ENCODE results near the gene MX2.

Gene MX2

DNA sequence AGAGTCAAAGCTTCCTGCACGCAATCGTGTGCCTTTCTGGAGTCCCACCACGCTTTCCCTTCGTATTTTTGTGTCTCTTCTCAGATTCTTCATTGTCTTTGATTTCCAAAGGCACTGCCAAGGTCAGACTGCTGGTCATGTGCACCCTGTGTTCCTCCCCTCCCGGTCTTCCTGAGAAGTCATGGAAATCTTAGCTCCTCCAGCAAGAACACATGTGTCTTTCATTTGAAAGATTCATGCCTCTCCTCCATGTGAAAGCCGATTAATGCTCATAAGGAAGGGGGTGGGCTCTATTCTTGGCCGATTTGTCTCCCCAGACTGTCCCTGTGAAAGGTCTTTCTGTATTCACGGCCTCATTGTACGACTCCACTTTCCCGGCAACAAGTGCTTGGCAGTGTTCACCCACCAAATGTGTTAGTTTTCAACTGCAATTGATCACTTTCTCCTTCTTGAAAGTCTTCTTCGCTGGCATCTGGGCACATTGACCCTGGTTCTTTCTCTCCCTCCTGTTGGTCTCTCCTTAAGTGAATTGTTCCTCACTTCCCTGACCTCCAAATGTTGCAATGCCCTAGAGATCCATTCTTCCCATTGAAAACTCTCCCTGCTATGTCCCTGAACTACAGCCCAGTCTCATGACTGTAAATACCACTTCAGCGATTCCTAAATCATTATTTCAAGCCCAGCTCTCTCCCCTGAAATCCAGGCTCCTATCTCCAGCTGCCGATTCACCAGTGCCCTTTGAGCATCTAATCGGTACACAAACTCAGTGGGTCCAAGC is 25.4 kb downstream of the MX2 start:
- TF ChIP-seq, protein P1, sequence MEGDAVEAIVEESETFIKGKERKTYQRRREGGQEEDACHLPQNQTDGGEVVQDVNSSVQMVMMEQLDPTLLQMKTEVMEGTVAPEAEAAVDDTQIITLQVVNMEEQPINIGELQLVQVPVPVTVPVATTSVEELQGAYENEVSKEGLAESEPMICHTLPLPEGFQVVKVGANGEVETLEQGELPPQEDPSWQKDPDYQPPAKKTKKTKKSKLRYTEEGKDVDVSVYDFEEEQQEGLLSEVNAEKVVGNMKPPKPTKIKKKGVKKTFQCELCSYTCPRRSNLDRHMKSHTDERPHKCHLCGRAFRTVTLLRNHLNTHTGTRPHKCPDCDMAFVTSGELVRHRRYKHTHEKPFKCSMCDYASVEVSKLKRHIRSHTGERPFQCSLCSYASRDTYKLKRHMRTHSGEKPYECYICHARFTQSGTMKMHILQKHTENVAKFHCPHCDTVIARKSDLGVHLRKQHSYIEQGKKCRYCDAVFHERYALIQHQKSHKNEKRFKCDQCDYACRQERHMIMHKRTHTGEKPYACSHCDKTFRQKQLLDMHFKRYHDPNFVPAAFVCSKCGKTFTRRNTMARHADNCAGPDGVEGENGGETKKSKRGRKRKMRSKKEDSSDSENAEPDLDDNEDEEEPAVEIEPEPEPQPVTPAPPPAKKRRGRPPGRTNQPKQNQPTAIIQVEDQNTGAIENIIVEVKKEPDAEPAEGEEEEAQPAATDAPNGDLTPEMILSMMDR (IDR thresholded peaks at IDR 0.05; ENCODE audit: low read depth, low read length, missing control alignments): no peak
- no peak overlapping the region for H3K4me3 ChIP-seq (ENCODE audit: low read depth, low read length)
- no peak for DNase-seq (ENCODE audit: low read depth)

DNA sequence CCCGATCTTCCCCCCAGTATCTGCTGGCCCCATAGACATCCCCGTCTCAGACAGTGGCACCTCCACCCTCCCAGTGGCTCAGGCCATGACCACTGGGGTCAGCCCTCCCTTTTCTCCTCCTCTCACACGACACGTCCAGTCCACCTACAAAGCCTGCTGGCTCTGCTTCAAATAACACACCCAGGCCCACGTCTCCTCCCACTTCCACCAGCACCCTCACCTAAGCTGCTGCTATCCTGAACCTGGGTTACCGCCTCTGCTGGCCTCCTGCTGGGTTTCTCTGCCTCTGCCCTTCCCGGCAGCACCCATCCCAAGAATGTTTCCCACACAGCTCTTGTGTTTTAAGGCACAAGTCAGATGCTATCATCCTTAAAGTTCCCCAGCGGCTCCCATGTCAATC is 26.0 kb downstream of the MX2 start:
- no peak overlapping the region for H3K4me3 ChIP-seq (ENCODE audit: low read depth, low read length)
- TF ChIP-seq, protein P1 (IDR thresholded peaks at IDR 0.05; ENCODE audit: low read depth, low read length, missing control alignments): no peak
- no peak for DNase-seq (ENCODE audit: low read depth)

DNA sequence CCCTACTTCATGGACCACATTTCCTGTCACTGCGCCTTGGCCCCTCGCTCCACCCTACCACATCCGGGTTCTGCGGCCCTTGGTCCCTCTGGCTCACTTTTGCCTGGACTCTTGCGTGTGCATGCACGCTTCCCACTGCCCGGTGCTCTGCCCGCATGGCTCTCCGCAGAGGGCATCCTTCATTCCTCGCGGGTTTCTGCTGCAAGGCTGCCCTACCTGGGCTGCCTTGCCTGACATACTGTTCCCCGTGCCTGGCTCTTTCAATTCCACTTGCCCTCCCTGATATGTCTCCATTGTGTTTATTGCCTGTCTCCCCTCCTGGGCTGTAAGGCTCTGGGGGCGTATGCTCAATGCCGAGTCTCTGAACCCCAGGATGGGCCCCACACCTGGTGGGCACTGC is 26.4 kb downstream of the MX2 start:
- no peak overlapping the region for H3K4me3 ChIP-seq (ENCODE audit: low read depth, low read length)
- TF ChIP-seq, protein P1 (IDR thresholded peaks at IDR 0.05; ENCODE audit: low read depth, low read length, missing control alignments): no peak
- no peak for DNase-seq (ENCODE audit: low read depth)

DNA sequence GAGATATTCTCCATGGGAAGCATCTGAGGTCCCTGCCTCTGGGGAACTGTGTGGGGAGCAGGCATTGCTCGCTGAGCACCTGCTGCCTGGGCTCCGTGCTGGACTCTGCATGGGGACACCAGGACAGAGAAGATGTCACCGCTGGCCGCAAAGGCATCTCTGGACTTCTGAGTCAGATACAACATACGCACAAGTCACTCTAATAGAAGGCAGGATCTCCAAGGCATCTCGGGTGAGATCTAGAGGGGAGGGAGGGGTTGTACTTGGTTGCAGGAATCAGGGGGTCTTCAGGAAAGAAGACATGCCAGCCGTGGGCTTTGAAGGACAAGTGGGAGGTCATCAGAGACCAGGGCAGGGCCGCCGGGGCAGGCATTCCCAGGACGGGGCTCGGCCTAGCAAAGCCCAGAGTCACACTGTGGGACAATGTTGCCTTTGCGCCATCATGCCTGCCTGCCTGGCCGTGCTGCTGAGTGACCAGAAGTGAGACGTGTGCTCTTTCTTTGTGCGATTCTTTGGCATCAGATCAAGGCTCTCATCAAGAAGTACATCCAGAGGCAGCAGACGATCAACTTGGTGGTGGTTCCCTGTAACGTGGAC is 28.3 kb downstream of the MX2 start:
- DNase-seq (ENCODE audit: low read depth): no peak
- H3K4me3 ChIP-seq (ENCODE audit: low read depth, low read length): no peak overlapping the region
- TF ChIP-seq, protein P1 (IDR thresholded peaks at IDR 0.05; ENCODE audit: low read depth, low read length, missing control alignments): no peak

DNA sequence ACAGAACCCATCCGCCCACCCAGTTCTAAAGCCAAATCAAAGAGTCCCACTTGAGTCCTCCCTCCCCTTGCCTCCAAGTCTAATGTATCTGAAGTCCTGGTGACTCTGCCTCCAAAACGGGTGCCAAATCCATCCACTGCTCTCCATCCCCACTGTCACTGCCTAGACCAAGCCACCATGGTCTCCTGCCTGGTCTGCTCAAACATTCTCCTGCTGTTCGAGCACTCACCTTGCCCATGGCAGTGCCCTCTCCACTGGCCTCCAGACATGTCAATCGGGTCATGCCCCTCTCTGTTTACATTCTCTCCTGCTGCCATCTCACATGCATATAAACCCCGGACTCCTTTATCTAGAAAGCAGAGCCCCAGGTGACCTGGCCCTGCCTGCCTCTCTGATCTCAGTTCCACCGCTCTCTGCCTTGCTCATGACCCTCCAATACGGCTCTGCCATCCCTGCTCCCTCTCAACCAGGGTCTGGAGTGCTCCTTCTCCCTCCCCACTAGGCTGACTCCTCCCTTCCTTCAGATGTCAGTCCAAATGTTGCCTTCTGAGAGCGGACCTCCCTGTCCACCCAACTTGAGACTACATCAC is 32.1 kb downstream of the MX2 start:
- H3K4me3 ChIP-seq (ENCODE audit: low read depth, low read length): no peak overlapping the region
- no peak for DNase-seq (ENCODE audit: low read depth)
- TF ChIP-seq, protein P1 (IDR thresholded peaks at IDR 0.05; ENCODE audit: low read depth, low read length, missing control alignments): no peak

DNA sequence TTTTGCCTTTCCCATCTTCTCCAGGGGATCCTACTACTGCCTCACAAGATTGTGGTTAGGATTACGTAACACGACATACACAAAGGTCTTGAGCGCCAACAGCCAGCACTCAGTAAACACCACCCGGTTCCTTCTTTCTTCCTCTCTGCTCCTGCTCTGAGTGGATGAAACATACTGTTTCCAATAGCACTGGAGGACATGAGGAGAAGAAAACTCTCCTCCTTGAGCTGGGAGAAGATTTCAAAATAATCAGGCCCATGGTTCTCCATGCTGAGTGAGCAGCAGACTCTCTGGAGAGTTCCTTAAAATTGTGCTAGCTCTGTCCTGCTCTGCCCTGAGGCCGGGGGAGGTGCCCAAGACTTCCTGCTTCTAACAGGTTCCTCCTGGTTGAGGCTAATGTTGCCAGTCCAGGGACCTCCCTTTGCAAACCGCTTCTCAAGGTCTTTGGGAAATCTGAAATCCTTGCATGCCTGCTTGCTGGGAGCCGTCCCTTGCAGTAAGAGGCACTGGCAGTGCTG is 34.8 kb downstream of the MX2 start:
- TF ChIP-seq, protein P1 (IDR thresholded peaks at IDR 0.05; ENCODE audit: low read depth, low read length, missing control alignments): no peak
- DNase-seq (ENCODE audit: low read depth): no peak
- H3K4me3 ChIP-seq (ENCODE audit: low read depth, low read length): no peak overlapping the region

Data from GM12864 (cell line).